Retinal pigment epithelial cell (primary cell): ENCODE results near the gene DOCK8.

Experiments used
- DNase-seq: peaks from one replicate; pipeline ENCODE4 v3.0.0-alpha.2; 2010; ENCODE audit warnings: low read depth
- H3K4me3 ChIP-seq: 2 replicates; pipeline ENCODE4 v1.5.1; 2011; ENCODE audit warnings: mild to moderate bottlenecking, low read length, control low read depth, moderate library complexity
- TF ChIP-seq, protein P1 (sequence below): conservative IDR thresholded peaks from 2 replicates; pipeline ENCODE4 v1.5.1; 2011; ENCODE audit warnings: low read depth, low read length, control low read depth, inconsistent platforms

The DOCK8 gene

GRCh38 chr9:343773-344172 is 129.1 kb downstream of the DOCK8 start:
- peak; percentile 24 for DNase-seq
- TF ChIP-seq, protein P1, sequence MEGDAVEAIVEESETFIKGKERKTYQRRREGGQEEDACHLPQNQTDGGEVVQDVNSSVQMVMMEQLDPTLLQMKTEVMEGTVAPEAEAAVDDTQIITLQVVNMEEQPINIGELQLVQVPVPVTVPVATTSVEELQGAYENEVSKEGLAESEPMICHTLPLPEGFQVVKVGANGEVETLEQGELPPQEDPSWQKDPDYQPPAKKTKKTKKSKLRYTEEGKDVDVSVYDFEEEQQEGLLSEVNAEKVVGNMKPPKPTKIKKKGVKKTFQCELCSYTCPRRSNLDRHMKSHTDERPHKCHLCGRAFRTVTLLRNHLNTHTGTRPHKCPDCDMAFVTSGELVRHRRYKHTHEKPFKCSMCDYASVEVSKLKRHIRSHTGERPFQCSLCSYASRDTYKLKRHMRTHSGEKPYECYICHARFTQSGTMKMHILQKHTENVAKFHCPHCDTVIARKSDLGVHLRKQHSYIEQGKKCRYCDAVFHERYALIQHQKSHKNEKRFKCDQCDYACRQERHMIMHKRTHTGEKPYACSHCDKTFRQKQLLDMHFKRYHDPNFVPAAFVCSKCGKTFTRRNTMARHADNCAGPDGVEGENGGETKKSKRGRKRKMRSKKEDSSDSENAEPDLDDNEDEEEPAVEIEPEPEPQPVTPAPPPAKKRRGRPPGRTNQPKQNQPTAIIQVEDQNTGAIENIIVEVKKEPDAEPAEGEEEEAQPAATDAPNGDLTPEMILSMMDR: no peak
- no peak overlapping the region for H3K4me3 ChIP-seq

DNA sequence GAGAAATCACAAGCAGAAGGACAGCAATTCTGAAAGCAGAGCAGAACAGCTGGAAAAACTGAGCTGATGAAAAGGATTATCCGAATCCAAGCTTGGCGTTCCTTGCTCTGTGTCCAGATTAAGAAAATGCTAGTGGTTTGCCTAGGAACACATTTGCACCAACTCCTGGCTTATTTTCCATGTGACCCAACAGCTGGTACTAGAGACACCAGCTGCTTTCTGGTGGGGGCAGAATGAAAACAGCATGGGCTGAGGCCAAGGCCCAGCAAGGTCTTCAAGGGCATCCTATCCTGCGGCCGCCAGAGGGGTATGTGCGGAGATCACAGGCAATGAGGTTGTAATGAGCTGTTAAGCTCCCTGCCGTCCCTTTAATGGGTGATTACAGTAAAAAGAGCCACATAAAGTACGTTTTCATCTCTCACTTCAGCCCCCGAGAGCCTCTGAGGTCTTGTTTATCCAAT is 131.5 kb downstream of the DOCK8 start:
- peak; percentile 9 for DNase-seq
- no peak overlapping the region for H3K4me3 ChIP-seq
- TF ChIP-seq, protein P1: no peak

DNA sequence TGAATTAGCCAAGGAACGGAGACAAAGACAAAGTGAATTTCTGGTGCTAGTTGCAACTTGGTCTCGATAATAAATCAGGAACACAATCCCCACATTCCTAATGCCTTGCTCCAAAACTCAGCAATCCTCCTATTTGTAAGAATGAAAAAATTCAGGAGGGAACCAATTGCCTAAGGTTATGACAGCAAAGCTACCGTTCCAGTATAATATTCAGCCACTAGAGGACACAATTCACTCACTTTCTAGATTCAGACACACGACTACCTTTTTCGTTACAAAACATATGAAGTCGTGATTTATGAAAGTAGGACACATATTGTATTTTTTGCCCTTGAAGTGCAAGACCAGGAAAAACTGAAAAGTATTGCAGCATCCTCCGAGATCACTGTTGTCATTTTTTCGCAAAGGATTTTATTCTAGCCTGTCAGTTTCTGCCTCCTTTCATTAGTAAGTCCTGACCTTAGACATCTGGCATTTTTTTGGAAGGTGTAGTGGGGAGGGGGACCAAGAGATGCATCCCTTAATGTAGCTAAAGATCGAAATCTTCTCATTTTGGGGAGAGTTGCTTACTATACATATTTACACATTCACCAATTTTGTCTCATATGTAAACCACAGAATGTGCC is 133.1 kb downstream of the DOCK8 start:
- no peak overlapping the region for H3K4me3 ChIP-seq
- TF ChIP-seq, protein P1: peak; percentile 89
- peak; percentile 15 for DNase-seq

DNA sequence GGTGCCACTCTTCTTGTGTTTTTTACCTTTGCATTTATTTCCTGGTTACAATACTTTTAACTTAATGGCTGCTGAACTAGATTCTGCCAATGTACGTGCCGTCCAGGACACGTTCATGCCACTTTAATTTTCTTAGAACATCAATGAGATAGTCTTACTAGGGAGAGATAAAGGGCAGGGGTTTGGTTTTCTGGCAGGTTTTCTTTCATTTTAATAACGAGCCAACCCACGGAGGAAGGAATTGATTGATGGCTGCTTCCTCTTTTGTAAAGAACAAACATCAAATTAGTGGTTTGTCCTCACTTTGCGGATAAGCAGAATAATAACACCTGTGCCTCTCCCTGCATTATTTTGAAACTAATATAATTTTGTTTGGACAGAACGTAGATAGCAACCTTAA is 135.7 kb downstream of the DOCK8 start:
- TF ChIP-seq, protein P1: no peak
- H3K4me3 ChIP-seq: no peak overlapping the region
- no peak for DNase-seq

DNA sequence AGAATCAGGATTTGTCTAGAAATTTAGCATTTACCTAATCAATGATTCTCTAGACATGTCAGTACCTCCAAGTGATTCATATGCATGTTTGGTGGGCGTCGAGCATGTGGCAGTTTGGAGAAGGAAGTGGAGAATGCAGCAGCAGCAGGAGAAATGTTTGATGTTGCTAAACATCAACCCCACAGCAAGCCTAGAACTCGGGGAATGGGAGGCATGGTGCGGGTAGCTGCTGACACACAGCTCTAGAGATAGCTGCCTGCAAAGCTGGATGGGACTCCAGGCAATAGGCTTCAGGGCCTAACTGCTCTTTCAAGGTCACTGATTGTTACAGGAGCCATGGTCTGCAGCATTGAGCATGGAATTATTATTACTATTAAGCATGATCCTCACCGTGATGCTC is 137.3 kb downstream of the DOCK8 start:
- no peak for DNase-seq
- no peak overlapping the region for H3K4me3 ChIP-seq
- TF ChIP-seq, protein P1: no peak

DNA sequence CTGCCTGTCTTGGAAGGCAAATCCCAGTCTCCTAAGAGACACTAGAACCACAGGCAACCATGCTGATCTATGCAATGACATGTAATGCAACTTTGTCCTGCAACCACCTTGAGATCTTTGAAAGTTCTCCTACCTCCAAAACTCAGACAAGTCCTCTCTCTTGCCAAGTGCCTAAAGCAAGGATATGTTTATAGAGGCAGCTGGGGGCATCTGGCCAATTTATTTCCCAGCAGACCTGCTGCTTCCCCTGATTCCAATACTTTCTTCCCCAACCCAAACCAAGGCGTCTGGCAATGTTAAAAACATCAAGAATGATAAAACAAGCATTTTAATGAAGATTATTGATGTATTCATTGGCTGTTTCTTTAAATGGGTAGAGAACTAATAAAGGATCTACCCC is 138.4 kb downstream of the DOCK8 start:
- no peak overlapping the region for H3K4me3 ChIP-seq
- DNase-seq: no peak
- TF ChIP-seq, protein P1: no peak

- DNase-seq: no peak
Measured at GRCh38 chr9:354453-354852, 139.8 kb downstream of the DOCK8 start.

More at GRCh38 chr9:354453-354852, 139.8 kb downstream of the DOCK8 start:
- H3K4me3 ChIP-seq: no peak overlapping the region
- TF ChIP-seq, protein P1: no peak
